NCI-H2196 treated with DMSO at 0.1 percent for 48 hours (cell line): ENCODE measurements around the gene STUM.
"Not testable (repeated sequence)": the region's sequence is repeated elsewhere in the genome, so short reads cannot be mapped to it uniquely, and the experiment has no call there.

Experiments
- DNase-seq: peaks from one replicate; lab custom pipeline; 2025; ENCODE audit not compliant: unreplicated experiment; lab: John Stamatoyannopoulos, UW

STUM gene

GRCh38 chr1:226635456-226635941 lies 86.9 kb downstream of the STUM start:
- DNase-seq: no peak

DNA sequence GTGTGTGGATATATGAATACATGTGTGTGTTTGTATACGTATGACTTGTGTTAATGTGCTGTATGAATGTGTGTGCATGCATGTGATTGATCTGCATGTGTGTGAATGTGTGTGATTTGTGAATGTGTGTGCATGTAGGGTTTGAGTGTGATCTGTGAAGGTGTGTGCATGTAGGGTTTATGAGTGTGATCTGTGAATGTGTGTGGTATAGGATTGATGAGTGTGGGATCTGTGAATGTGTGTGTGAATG lies 88.2 kb downstream of the STUM start:
- no peak for DNase-seq

GRCh38 chr1:226637147-226637935 lies 88.8 kb downstream of the STUM start:
- no peak for DNase-seq

DNA sequence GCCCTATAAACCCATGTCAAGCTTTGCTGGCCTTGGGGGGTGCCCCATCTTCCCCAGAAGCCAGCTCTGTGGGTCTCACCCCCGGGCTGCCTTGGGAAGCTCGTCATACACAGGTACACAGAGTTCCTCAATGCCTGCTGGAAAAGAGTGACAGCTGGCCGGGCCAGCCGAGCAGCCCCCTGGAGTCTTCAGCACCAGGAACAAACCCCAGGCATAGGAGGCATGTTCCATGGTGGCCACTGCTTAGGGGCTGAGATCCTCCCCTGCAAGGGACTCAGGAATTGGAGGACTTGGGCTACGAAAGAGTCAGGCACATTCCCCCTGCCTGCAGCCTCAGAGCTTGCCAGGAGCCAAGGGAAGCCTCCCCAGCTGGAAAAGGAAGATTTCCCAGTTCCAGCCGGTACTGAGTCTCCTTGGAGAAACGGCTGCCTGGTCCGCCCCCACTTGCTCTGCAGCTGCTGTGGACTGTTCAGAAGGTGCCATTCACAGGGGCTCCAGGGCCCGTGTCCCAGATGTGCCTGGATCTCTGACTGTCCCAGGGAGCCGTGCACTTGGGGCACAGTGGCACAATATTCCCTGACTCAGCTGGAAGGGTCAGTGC lies 89.5 kb downstream of the STUM start:
- DNase-seq: no peak

GRCh38 chr1:226638608-226639007 lies 90.0 kb downstream of the STUM start:
- no peak for DNase-seq

DNA sequence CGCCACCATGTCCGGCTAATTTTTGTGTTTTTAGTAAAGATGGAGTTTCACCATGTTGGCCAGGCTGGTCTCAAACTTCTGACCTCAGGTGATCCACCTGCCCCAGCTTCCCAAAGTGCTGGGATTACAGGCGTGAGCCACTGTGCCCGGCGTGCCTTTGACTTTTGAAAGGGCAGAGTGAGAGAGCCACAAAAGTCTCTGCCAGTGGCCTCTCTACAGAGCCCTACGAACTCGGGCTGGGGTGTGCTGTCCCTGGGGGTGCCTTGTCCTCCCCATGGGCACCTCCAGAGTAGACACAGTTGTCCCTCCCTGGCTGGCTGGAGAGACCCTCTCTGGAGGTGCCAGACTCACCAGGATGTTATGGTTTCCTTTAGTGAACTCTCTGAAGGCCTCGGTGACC lies 90.6 kb downstream of the STUM start:
- not testable (repeated sequence) for DNase-seq

- DNase-seq: no peak
Measured at GRCh38 chr1:226639631-226640061, 91.1 kb downstream of the STUM start.

DNA sequence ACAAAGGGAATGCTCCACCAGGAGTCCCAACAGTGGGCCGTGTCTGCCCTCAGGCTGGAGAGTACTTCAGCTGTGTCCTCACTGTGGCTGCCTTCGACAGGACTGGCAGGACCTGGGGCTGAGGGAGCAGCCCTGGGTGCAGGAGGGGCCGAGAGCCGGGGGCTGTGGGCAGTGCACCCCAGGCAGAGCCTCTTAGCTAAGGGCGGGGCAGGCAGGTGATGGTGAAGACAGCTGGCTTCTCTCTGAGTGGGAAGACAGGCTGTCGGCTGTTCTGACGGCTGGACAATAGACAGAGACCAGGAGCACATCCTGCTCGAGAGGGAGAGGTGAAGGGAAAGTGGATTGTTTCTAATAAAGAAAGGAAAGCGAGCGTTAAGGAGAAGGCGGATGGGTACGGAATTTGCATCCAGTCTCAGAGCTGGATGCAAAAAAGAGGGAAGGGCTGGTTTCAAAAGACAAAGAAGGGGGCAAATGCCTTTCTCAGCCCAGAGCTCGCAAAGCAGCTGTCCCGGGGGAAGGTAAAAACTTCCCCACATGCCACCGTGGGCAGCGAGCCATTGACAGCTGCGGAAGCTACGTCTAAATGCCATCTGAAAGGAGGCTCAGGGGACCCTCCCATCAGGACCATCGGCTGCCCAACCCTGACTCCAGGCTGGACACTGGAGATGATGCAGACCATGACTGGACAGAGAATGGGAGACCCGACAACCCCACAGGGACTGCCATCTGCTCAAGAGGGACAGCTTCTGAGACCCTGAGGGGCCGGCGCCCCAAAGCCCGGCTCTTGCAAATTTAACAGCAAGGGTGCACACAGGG lies 92.0 kb downstream of the STUM start:
- no peak for DNase-seq

DNA sequence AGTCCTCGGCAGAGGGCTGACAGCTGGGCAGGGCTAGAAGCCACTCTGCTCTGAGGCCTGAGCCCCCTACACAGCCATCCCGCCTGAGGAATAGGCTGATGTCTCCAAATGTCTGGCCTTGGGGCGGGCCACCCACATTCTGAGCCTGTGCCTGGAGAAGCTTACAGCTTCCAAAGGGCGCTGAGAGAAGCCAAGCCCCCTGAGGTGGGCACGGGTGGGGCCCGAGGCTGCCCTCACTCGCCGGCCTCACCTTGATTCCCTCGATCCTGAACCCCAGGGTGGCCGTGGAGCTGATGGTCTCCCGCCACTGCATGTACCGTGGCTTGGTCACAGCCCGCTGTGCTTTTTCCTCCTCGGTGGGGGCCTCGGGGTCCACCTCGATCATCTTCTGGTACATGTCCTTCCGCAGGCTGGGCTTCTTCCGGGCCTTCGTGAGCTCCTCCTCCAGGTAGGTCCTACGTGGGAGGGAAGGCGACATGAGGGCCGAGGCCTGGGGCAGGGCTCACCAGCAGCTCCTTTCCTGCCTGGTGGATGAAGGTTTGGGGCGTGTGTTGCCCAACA lies 93.2 kb downstream of the STUM start:
- no peak for DNase-seq

DNA sequence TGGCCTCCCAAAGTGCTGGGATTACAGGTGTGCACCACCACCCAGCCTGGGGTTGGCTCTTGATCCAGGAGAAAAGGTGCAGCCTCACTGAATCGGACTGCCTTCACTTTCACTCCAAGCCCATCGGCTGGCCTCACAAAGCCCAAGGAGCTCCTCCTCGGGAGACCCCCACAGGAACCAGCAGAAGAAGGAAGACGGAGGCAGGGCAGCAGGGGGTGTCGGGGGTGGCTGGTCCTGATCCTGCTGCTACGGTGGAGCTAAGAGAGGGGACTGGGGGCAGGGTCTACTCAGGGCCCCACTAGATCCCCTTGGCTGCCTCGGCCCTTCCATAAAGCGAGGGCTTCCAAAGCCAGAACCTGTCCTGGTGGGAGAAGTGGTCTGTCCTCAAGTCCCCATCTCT lies 93.9 kb downstream of the STUM start:
- no peak for DNase-seq

DNA sequence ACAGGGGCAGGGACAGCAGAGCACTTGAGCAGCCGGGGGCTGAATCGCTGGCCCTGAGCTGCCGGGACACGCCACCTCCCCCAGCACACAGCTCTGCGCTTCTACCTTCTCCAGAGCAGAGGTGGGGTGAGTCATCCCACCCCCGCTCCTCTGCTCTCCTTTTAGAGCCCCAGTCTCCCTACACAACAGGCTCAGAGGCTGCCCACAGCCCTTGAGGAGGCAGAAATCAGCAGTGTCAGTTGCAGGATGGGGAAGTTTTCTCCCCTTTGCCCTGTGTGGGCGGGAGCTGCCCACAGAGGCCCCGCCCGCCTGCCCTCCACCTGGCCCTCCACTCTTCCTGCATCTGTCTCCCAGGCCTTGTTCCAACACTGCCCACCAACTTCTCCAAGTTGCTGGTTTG lies 94.6 kb downstream of the STUM start:
- no peak for DNase-seq

DNA sequence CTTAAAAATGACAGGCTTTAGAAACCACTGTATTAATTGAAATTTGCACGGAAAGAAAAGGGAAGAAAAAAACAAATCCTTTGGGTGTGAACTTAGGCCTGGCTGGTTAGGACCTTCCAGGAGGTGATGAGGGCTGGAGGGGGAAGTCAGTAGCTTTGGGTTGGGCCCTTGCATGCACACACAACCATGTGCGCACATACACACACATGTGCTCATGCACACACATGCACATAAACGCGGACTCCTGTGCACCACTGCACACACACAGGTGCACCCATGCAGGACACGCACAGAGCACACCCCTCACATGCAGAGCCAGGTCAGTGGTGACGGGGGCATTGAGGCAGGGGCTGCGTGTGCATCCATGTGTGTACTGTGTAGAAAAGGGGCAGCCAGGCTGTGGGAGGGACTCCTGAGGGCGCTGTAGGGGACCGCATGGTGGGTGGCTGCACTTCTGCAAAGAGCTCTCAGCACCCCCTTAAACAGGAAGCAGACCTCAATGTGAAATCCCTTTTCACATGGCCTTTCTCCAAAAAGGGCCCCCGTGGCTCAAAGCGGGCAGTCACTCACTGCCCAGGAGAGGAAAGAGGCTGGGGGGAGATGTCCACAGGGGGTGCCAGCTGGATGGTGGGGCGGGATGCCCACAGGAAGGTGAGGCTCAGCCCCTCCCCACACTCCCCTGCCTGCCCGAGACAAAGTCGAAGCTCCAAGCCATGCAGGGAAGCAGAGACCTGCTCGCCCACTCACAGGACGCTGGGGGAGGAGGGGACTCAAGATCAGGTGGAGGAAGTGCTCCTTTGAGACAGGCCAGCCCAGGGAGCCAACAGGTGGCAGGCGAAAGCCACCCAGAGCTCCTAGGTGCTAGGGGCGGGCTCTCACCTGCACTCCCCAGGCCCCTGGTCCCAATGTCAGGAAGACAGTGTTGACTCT lies 95.3 kb downstream of the STUM start:
- no peak for DNase-seq

GRCh38 chr1:226644541-226645176 lies 96.1 kb downstream of the STUM start:
- no peak for DNase-seq

- DNase-seq: no peak
Measured at GRCh38 chr1:226645279-226645976, 96.9 kb downstream of the STUM start.

DNA sequence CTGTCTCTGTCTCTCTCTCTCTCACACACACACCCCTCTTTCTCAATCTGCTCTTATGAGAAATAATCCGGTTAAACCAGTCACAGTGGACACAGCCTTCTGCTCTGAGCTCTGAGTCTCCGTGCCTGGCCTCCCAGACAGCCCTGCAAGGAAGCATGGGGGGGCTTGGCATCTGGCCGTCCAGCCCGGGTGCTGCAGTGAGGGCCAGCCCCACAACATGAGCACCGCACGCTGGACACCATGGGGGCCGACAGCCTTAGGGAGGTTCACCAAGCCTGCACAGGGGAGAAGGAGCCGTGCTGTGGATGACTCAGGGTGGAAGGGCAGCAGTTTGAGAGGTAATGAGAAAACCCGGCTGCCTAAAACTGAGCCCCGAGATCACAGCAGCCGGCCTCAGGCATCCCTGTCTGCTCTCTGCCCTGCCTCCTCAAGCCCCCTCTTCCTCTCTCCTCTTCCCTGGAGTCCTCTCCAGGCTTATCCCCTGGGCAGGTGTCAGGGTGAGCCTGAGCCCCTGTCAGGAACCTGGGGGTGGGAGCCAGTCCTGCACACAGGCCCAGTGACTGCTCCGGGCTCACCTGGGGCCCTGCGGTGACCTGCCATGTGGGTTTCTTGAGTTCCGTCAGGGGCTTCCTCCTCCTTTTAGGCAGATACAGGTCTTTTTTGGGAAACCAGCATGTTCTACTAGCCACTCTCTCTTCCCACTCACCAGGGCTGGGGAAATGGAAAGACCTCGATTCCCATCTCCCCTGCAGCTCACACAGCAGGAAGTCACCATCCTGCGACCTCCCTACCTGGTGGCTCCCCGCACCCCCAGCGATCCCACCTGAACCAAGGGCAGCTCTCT lies 97.7 kb downstream of the STUM start:
- no peak for DNase-seq

GRCh38 chr1:226646870-226647449 lies 98.4 kb downstream of the STUM start:
- no peak for DNase-seq

DNA sequence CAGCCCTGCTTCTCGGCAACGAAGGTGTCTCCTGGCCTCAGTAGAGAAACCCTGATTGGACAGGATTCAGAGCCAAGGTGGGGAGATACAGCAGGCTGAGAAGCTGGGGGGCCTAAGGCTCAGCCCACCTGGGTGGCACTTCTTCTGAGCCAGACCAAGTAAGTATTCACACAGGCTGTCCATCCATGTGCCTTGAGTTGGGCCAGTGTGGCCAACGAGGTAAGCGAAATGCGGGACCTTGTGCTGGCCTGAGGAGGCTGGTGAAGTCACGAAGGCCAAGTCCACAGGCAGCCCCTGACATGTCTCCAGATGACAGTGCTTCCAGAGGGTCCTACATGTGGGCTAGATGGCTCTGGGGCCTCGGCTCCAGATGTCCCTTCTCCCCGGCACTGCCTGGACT lies 99.2 kb downstream of the STUM start:
- DNase-seq: no peak

DNA sequence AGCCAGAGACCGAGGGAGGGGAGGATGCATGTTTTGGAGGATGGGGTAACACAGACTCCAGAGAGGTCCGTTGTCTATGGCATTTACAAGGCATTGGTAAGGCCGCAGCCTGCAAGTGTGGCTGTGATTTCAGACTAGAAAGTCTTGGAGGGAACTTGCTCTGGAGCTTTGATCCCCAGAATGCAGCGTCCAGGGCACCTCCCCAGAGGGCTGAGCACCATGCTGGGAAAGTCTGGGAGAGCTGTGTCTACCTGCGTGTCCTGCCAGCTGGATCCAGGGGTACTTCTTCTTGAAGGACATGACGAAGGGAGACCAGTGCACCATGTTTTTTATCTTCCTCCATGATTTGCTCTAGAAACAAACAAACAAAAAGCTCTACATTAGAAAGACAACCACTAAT lies 99.9 kb downstream of the STUM start:
- no peak for DNase-seq
